HL-60/S4 (cell line): Measurements from ENCODE around the gene ABI3.

Experiments used
- in situ Hi-C: fragments of 300-500 bp; cut with MboI; formaldehyde crosslinking; loops from 2 replicates; pipeline ENCODE4 v1.14.3; 2022; ENCODE audit warnings: low sequenced_read_pairs

The ABI3 gene

GRCh38 chr17:49224198-49224996 is 13.9 kb downstream of the ABI3 start:
- in situ Hi-C loops, result no loop called here

DNA sequence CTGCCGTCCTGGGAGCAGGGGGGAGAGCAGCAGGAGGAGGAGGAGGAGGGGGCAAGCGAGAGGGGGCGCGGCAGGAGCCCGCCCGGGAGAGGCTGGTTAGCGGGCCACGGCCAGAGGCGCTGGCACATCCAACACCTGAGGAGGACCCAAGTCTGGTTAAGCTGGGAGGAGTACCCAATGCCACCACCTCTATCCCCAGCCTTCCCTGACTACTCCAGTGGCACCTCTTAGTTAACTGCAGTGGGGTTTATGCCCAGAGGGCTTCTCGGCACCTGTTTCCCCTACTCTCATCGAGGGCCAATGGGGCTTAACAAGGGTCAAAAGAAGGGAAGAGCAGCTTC is 14.5 kb downstream of the ABI3 start:
- in situ Hi-C loops, result no loop called here

DNA sequence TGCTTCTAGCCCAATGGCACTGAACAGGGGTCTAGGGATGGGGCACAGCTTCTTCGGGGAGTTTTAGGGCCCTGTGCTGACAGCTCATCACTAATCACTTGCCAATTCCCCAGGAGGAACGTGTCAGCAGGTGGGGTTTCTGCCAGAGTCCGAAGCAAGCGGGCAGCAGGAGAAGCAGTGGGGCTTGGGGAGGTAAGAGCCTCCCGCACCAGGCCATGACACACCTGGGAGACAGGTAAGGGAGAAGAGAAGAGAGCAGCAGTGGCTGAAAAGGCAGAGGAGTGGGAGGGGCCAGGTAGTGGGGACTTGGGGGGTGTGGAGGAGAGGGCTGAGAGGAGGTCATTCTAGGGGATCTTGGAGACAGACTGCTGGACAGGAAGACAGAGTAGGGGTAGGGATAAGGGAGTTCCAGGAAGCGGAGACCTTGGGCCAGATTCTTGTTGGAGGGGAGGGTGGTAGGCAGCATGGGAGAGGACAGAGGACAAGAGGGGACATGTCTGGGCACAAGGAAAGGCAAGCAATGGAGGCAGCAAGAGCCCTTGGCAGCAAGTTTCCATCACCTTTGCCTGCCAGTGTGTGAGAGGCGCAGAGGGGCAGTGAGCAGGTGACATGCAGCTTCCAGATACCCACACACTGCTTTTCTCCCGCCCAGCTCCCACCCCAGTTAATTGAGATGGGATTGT is 15.2 kb downstream of the ABI3 start:
- in situ Hi-C loops, result no loop called here

DNA sequence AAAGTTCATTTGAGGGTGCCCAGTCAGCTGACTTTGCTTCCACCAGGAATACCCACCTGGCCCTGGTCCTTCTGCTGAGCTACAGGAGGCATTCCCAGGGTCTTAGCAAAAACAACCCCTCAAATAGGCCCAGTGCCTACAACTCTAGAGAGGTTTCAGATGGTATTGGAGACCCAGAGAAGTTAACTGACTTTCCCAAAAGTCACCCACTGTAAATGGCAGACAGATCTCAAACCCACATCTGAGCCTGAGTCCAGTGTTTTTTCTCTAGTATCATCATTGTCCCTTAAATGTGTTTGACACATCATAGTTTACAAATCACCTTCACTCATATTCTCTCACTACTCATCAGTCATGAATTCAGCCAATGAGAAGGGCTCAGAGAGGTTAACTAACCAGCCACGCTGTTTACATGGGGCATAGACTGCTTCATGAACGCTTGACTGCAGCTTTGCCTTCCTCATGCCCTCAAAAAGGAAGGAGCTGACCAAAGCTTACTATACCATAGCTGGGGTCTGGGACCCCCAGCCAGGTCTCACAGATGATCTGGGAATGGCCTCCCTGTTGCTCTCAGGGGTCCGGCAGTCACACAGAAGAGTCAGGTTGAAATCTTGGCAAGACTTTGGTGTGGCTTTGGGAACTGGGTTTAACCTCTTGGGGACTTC is 16.4 kb downstream of the ABI3 start:
- in situ Hi-C loops, result no loop called here

DNA sequence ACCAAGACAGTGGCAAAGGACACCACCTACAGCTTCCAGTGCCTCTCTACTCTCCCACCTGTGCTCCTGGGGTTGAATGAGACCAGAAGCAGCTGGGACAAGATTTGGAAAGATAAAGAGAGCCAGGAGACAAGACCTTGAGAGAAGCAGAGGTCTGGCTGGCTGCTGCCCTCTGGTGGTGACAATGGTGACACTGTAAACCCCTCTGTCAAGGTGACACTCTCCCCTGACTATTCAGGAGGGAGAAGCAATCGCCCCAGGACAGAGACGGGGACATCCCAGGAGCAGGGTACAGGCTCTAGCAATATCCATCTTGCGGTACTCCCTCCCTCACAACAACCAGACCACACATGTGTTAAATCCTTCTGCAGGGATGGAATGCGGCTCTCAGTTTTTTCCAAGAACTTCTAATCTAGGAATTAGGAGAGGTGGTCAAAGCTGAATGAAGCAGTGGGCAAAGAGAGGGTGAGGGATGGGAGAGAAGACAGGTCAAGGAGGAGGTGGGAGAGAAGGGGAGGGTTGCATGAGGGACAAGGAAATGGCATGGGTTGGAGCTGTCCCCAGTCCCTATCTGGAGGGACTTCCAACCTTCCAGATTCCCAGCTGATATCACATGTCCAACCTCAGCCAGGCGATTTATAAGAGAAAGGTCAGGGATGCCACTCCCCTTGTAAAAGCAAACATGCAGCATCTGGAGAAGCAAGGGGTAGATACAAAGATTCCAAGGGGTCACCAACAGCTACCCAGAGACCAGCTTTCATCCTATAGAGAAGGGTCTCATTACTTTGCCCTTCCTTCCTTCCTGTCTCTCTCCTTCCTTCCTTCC is 17.1 kb downstream of the ABI3 start:
- in situ Hi-C loops, result no loop called here

DNA sequence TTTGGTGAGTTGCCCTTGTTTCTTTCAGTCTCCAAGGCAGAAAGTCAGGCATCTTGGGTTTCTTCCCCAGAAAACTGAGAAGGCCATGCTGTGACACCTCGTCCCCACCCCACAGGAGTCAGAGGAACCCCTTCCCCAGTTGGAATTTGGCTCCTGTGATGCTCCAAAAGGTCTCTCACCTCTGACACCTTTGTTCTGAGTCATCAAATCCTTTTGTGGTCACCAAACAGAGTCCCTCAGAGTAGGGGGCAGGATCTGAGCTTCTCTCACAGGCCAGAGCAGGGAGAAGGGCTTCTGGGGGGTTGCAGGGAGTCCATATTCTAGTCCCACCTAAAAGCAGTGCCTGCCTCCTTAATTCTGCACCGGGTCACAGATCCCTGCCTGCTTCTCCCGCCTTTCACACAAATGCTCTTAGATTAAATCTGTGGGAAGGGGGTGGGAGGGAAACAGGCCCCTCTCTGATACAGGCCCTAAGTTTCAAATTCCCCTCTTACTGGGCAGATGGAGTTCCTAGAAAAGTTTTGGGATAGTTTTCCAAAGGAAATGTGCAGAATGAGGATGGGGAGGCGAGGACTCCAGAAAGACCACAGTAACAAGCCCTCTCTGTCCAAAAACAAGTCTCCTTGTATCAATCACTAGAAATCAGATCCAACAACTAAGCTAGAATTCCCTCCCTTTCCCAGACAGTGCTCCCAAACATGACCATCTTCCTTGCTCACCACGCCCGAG is 18.7 kb downstream of the ABI3 start:
- in situ Hi-C loops, result no loop called here

DNA sequence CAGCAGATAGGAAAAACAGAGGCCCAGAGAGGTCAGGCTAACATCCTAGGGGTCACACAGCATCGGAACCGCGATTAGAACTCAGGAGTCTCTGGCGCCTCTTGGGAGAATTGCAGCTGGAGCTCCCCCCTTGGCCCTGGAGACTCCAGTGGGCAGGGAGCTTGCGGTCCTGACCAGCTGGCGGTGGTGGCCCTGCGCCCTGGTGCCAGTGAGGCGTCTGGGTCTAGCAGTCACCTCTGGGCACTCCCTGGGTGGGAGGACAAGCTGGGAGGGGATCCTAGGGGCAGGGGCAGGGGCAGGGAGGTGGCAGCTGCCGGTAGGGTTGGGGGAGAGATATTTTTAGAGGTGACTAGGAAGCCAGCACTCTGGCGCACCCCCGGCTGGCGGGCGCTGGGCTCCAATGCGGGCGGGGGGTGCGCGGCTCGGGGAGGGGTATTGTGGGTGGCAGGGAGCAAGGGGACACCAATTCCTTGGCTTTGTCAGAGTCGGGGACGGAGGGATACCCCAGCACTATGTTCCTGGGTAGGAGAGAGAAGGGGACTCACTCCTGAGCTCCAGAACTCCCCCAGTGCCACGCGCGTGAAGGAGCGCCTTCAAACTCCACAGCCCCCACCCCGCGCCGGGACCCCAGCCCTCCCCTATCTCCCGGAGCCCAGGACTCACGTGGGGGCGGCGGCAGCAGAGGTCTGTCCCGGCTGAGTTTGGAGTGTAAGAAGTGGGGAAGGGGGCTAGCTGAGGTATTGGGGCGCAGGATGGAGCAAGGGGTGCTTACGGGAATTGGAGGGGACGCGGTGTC is 19.5 kb downstream of the ABI3 start:
- in situ Hi-C loops, result no loop called here

DNA sequence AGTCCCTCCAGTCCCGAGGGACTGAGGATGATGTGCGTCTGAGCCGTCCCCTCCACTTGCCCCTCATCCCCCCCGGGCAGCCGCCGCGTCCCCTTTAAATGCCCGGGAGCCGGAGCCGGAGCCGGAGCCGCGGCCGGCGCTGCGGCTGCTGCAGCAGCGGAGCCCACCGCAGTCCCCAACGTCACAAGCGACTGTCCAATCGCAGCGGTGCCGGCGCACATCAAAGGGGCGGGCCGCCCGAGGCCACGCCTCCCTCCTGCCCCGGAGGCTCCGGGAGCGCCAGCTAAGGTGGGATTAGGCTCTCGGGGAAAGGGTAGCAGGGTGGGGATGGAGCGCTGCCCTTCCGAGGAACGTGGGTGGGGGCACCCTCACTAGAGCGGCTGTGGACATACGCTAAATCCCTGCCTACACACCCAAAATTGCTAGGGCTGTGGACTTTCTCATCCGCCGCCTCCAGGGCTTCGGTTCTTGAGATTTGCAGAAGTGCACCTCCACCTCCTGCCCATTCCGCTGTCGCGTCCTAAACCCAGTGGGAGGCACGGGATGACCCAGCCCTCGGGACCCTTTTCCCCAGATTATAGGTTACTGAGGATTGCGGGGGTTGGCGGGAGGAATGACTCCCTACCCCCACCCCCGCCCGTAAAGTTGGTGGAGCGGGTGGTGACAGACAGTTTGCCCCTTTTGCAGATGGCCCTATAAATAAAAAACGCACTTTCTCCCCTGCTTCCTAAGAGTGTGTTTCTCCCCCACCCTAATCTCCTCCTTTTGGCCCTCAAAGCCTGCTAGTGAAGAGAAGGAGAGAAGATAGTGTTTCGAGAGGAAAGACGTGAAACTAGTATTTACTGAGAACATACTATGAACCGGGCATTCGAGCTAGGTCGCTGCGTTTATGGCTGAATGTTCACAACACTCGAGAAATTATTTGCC is 20.4 kb downstream of the ABI3 start, which contains the start of gene PHOSPHO1:
Gene PHOSPHO1 (minus strand): TSS at position 152 of the 927 bp plus-strand sequence. CDS start 4,096 bp downstream, outside the sequence.
- in situ Hi-C loops, result no loop called here

DNA sequence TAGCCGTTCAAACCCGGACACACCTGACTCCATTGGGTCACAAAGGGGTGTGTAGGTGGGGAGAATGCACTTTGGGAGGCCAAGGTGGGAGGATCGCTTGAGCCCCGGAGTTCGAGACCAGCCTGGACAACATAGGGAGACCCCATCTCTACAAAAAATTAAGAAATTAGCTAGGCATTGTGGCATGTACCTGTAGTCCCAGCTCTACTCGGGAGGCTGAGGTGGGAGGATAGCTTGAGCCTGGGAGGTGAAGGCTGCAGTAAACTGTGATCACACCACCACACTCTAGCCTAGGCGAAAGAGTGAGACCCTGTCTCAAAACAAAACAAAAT is 21.0 kb downstream of the ABI3 start:
- in situ Hi-C loops, result no loop called here

DNA sequence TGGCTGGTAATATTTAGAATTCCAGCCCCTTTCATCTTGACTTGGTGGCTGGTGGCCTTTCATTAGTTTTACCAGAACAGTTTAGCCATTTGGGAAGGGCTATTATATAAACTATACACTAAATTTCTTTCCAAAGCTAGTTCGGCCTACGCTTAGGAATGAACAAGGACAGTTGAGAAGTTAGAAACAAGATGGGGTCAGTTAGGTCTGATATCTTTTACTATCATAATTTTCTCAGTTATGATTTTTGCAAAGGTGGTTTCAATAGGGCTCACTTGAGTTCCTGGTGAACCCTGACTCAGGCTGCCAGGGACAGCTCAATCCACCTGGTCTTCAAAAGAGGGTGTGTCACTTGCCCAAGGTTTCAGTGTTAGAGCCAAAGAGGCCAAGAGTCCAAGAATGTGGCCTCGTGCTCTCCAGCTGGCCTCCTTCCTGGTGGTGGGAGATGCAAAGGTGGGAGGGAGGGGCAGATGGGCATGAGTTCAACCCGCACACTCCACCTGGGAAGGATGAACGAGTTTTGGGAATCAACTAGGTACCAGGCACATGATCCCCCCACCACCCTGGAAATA is 24.1 kb downstream of the ABI3 start:
- in situ Hi-C loops, result no loop called here

- in situ Hi-C loops, result no loop called here
Measured at GRCh38 chr17:49235896-49236295, 25.4 kb downstream of the ABI3 start.

DNA sequence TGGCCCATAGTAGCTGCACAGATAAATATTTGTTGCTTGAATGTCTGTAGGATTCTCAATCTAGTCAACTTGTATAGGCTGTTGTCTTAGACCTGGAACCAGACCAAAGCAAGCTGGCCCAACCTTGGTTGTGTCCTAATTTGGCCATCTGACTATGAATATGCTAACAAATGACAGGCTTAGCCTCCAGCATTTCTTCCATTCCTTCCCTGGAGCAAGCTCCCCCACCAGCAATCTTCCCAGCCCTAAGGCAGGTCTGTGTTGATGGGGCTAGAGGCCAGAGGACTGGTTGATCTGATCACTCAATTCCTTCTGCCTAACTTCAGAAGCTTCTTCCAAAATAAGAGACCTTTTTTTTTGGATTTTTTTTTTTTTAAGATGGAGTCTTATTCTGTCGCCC is 29.5 kb downstream of the ABI3 start:
- in situ Hi-C loops, result no loop called here

- in situ Hi-C loops, result no loop called here
Measured at GRCh38 chr17:49240619-49241018, 30.1 kb downstream of the ABI3 start.

DNA sequence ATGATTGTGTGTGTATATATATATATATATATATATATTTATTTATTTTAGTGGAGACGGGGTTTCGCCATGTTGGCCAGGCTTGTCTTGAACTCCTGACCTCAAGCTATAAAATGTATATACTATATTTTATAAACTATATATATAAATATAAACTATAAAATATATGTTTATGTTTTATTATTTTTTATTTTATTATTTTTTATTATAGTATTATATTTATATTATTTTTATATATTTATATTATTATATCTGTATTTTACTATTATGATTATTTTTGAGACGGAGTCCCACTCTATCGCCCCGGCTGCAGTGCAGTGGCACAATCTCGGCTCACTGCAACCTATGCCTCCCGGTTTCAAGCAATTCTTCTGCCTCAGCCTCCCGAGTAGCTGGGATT is 30.5 kb downstream of the ABI3 start:
- in situ Hi-C loops, result no loop called here

DNA sequence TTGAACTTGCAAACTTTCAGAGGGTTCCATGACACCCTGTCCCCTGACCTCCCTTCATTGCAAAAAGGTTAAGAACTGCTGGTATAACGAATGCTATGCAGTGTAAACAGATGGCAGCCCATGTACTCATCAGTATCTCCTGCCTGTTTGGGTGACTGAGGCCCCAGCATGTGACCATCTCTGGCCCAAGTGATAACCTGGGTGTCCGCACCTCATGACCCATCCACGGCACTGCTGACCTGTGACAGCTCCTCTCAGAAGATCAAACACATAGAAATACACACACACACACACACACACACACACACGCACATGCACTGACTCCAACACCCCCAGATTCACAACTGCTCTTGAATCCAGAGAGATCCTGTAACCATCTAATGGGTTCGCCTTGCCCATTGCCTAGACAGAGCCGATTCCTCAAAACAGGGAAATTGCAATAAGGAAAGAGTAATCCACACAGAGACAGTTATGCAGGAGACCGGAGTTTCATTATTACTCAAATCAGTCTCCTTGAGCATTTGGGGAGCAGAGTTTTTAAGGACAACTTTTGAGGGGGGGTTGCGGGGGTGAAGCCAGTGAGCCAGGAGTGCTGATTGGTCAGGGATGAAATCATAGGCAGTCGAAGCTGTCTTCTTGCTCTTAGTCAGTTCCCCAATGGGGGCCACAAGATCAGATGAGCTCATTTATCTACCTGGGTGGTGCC is 31.3 kb downstream of the ABI3 start:
- in situ Hi-C loops, result no loop called here

DNA sequence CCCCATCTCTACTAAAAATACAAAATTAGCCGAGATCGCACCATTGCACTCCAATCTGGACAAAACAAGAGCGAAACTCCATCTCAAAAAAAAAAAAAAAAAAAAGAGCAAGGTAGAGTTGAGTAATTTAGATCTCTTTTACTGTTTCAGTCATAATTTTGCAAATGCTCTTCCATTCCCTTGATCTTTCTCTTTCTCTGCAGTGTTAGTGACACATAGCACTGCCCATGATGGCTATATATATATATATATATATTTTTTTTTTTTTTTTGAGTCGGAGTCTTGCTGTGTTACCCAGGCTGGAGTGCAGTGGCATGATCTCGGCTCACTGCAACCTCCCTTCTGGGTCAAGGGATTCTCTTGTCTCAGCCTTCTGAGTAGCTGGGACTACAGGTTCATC is 32.3 kb downstream of the ABI3 start:
- in situ Hi-C loops, result no loop called here

DNA sequence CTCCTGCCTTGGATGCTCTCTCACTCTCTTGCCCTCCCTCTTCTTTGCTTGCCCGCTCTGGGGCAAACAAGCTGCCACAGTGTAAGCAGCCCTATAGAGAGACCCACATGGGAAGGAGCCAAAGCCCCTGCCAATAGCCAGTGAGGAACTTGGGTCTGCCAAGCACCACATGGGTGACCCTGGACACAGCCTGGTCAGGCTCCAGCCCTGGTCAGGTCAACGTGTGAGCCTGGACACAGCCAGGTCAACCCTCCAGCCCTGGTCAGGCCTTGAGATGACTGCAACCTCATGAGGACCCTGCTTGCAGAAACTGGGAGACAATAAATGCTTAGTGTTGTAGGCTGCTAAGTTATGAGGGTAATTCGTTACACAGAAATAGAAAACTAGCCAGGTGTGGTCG is 34.3 kb downstream of the ABI3 start:
- in situ Hi-C loops, result no loop called here

GRCh38 chr17:49247944-49248343 is 37.4 kb downstream of the ABI3 start:
- in situ Hi-C loops, result no loop called here
